ENCODE results near the gene SHB. TPM values are rescaled to one million over a fixed set of nuclear protein-coding genes. Genes with fewer than 3 reads are reported as not detected.

The SHB gene
- total RNA-seq, 2 donors from 2014 or later, result 25.2 to 29.3 TPM

GRCh38 chr9:38062106-38062497 is 6.9 kb downstream of the SHB start:
- 91 to 93% methylated on average over 3 of the region's 3 CpGs for WGBS, 2 donors
- intact Hi-C loops (cut with DNase I), result loop anchor here (10.0 kb wide), 1 partner anchor 47 kb away; no protein-coding TSS in a partner anchor
- no peaks in the 10 kb centered on the region for H3K27me3 ChIP-seq
- H3K36me3 ChIP-seq (replicated peaks in 1 of 2; ENCODE audit: insufficient read depth in 1 of 2, low read depth in 2 of 2), result no peaks in the 10 kb centered on the region
- no peaks in the 10 kb centered on the region for H3K9me3 ChIP-seq
- H3K4me1 ChIP-seq, result peaks cover 81% of the 10 kb centered on the region
- DNase-seq (no peak), ATAC-seq (no peak)
- TF ChIP-seq CTCF (IDR thresholded peaks at IDR 0.05) (no peak), POLR2A (IDR thresholded peaks at IDR 0.05) (no peak)
- peak overlapping the region in 2 of 4 donors; percentile 27 to 99 for H3K27ac ChIP-seq
- H3K4me3 ChIP-seq, result no peak overlapping the region

- no peaks in the 10 kb centered on the region for H3K36me3 ChIP-seq (replicated peaks in 1 of 2; ENCODE audit: insufficient read depth in 1 of 2, low read depth in 2 of 2)
- no peak for TF ChIP-seq POLR2A (IDR thresholded peaks at IDR 0.05)
- no peak for TF ChIP-seq CTCF (IDR thresholded peaks at IDR 0.05)
- no peak for ATAC-seq
- H3K27ac ChIP-seq, result peak overlapping the region in 3 of 4 donors; percentile 27 to 79 (median 44)
- no peaks in the 10 kb centered on the region for H3K9me3 ChIP-seq
- WGBS, 2 donors, result 65 to 73% methylated on average over 6 of the region's 6 CpGs
- H3K4me1 ChIP-seq, result peaks cover 81% of the 10 kb centered on the region
- no peak overlapping the region for H3K4me3 ChIP-seq
- DNase-seq, result no peak
- intact Hi-C loops (cut with DNase I), result loop anchor here (10.0 kb wide), 1 partner anchor 47 kb away; no protein-coding TSS in a partner anchor
- no peaks in the 10 kb centered on the region for H3K27me3 ChIP-seq
Measured at GRCh38 chr9:38061326-38061977, 7.6 kb downstream of the SHB start.

GRCh38 chr9:38060681-38061080 is 8.3 kb downstream of the SHB start:
- ATAC-seq (no peak), DNase-seq (no peak)
- WGBS, 2 donors, result 42 to 66% methylated on average over 2 to 3 of the region's 3 CpGs
- H3K27ac ChIP-seq, result peak overlapping the region in 3 of 4 donors; percentile 44 to 82 (median 79)
- no peaks in the 10 kb centered on the region for H3K9me3 ChIP-seq
- no peaks in the 10 kb centered on the region for H3K27me3 ChIP-seq
- intact Hi-C loops (cut with DNase I), result loop anchor here (10.0 kb wide), 1 partner anchor 46 kb away; no protein-coding TSS in a partner anchor
- peaks cover 78% of the 10 kb centered on the region for H3K4me1 ChIP-seq
- H3K36me3 ChIP-seq (replicated peaks in 1 of 2; ENCODE audit: insufficient read depth in 1 of 2, low read depth in 2 of 2), result no peaks in the 10 kb centered on the region
- TF ChIP-seq POLR2A (IDR thresholded peaks at IDR 0.05) (no peak), CTCF (IDR thresholded peaks at IDR 0.05) (no peak)
- H3K4me3 ChIP-seq, result no peak overlapping the region

GRCh38 chr9:38059233-38059936 is 9.6 kb downstream of the SHB start:
- intact Hi-C loops (cut with DNase I), result no loop called here
- 48 to 55% methylated on average over 13 to 14 of the region's 14 CpGs for WGBS, 2 donors
- DNase-seq, result no peak
- H3K36me3 ChIP-seq (replicated peaks in 1 of 2; ENCODE audit: insufficient read depth in 1 of 2, low read depth in 2 of 2), result no peaks in the 10 kb centered on the region
- H3K4me1 ChIP-seq, result peaks cover 78% of the 10 kb centered on the region
- no peak overlapping the region for H3K4me3 ChIP-seq
- H3K27ac ChIP-seq, result peak overlapping the region; percentile 63 to 82 (median 72)
- no peak for TF ChIP-seq CTCF (IDR thresholded peaks at IDR 0.05)
- no peak for TF ChIP-seq POLR2A (IDR thresholded peaks at IDR 0.05)
- peak; percentile 41 for ATAC-seq
- no peaks in the 10 kb centered on the region for H3K9me3 ChIP-seq
- H3K27me3 ChIP-seq, result no peaks in the 10 kb centered on the region

All from body of pancreas (tissue), 4 donors.